Activated B cell treated with CpG ODN at 0.5 μM for 24 hours (primary cell): ENCODE measurements around the gene DPF1. TPM values are rescaled to one million over a fixed set of nuclear protein-coding genes. Genes with fewer than 3 reads are reported as not detected.
A peak's percentile ranks its signal among the peaks of the same experiment; 100 is the strongest.

ENCODE experiments used
- ATAC-seq: fragments of 200-7000 bp; cut with Tn5 transposase; one replicate; pipeline ENCODE4 v1.10.0; 2021; ENCODE audit warnings: low read depth, mild to moderate bottlenecking, moderate library complexity
- CTCF ChIA-PET: fragments of 350-600 bp; sonication (Branson Sonifier 250); formaldehyde crosslinking; loops from one replicate; lab custom pipeline; 2021; ENCODE audit warnings: antibody characterized with exemption; lab: Charles Lee
- POLR2A ChIA-PET: fragments of 350-600 bp; sonication (Branson Sonifier 250); formaldehyde crosslinking; loops from one replicate; lab custom pipeline; 2021; ENCODE audit warnings: antibody characterized with exemption; lab: Charles Lee
- DNase-seq: peaks from one replicate; pipeline ENCODE4 v3.0.0; 2022
- H3K27ac Mint-ChIP-seq: one replicate; pipeline ENCODE4 v1.8.0; 2020; ENCODE audit warnings: mixed read lengths
- H3K27me3 Mint-ChIP-seq: one replicate; pipeline ENCODE4 v1.8.0; 2021; ENCODE audit warnings: mixed read lengths
- H3K36me3 Mint-ChIP-seq: one replicate; pipeline ENCODE4 v1.8.0; 2021; ENCODE audit warnings: low read depth, mixed read lengths
- H3K4me1 Mint-ChIP-seq: one replicate; pipeline ENCODE4 v1.8.0; 2021; ENCODE audit warnings: mixed read lengths
- H3K4me3 Mint-ChIP-seq: one replicate; pipeline ENCODE4 v1.8.0; 2020; ENCODE audit warnings: mild to moderate bottlenecking, mixed read lengths
- H3K9me3 Mint-ChIP-seq: one replicate; pipeline ENCODE4 v1.8.0; 2020; ENCODE audit warnings: mixed read lengths
- CTCF ChIP-seq: fragments of 200-600 bp; IDR thresholded peaks from one replicate; pipeline ENCODE4 v1.8.0; 2022; ENCODE audit warnings: antibody characterized with exemption, mild to moderate bottlenecking
- intact Hi-C: fragments of 100-400 bp; cut with micrococcal nuclease; formaldehyde crosslinking; loops from one replicate; pipeline ENCODE4 v1.15.1; 2024
- total RNA-seq: library from RNA; stranded (reverse); gene quantifications from 2 replicates; pipeline ENCODE4 v1.2.3, GENCODE V29; 2022

The DPF1 gene
- total RNA-seq, 1 donor from 2014 or later: not detected

- CTCF ChIA-PET: interaction anchor here (1.5 to 1.8 kb wide), 2 partner anchors 16 to 383 kb away, joined by 3 to 5 read pairs; no protein-coding TSS in a partner anchor
- TF ChIP-seq CTCF: no peak
- Mint-ChIP-seq H3K27me3 (no peaks in the 10 kb centered on the region), H3K9me3 (no peaks in the 10 kb centered on the region), H3K27ac (peak overlapping the region; percentile 68), H3K4me1 (peaks cover 56% of the 10 kb centered on the region), H3K36me3 (no peaks in the 10 kb centered on the region), H3K4me3 (peak overlapping the region; percentile 62)
- intact Hi-C loops: no loop called here
- POLR2A ChIA-PET: interaction anchor here (1.1 to 5.1 kb wide), 3 partner anchors 14 to 123 kb away, joined by 4 to 42 read pairs (median 5); partner anchors contain the start of genes PSMD8 and SPINT2
- ATAC-seq (no peak), DNase-seq (no peak)
These were observed 27.6 kb upstream of the DPF1 start for GRCh38 chr19:38251564-38252051.

- no peaks in the 10 kb centered on the region for H3K36me3 Mint-ChIP-seq
- TF ChIP-seq CTCF: no peak
- ATAC-seq (no peak), DNase-seq (no peak)
- peak overlapping the region; percentile 62 for H3K4me3 Mint-ChIP-seq
- H3K27me3 Mint-ChIP-seq: no peaks in the 10 kb centered on the region
- no peaks in the 10 kb centered on the region for H3K9me3 Mint-ChIP-seq
- no peak overlapping the region for H3K27ac Mint-ChIP-seq
- peaks cover 58% of the 10 kb centered on the region for H3K4me1 Mint-ChIP-seq
- POLR2A ChIA-PET: interaction anchor here (0.5 to 5.1 kb wide), 3 partner anchors 14 to 124 kb away, joined by 3 to 42 read pairs (median 5); partner anchors contain the start of genes PSMD8 and SPINT2
- CTCF ChIA-PET: interaction anchor here (1.5 to 1.8 kb wide), 2 partner anchors 16 to 384 kb away, joined by 3 to 5 read pairs; no protein-coding TSS in a partner anchor
- intact Hi-C loops: no loop called here
These were observed 27.0 kb upstream of the DPF1 start for GRCh38 chr19:38250821-38251563.

GRCh38 chr19:38250428-38250820 is 26.4 kb upstream of the DPF1 start:
- Mint-ChIP-seq H3K27me3 (no peaks in the 10 kb centered on the region), H3K27ac (no peak overlapping the region), H3K4me1 (peaks cover 58% of the 10 kb centered on the region), H3K36me3 (no peaks in the 10 kb centered on the region), H3K9me3 (no peaks in the 10 kb centered on the region), H3K4me3 (no peak overlapping the region)
- TF ChIP-seq CTCF: no peak
- ATAC-seq: no peak
- intact Hi-C loops: no loop called here
- ChIA-PET CTCF (interaction anchor here (1.5 kb wide), 1 partner anchor 384 kb away, joined by 3 read pairs; no protein-coding TSS in a partner anchor), POLR2A (interaction anchor here (0.6 to 5.1 kb wide), 4 partner anchors 15 to 345 kb away, joined by 3 to 42 read pairs (median 6); partner anchors contain the start of genes PSMD8 and SPINT2)
- DNase-seq: no peak

- Mint-ChIP-seq H3K27ac (no peak overlapping the region), H3K4me1 (peaks cover 48% of the 10 kb centered on the region), H3K36me3 (no peaks in the 10 kb centered on the region), H3K4me3 (no peak overlapping the region), H3K27me3 (no peaks in the 10 kb centered on the region), H3K9me3 (no peaks in the 10 kb centered on the region)
- no peak for DNase-seq
- CTCF ChIA-PET: interaction anchor here (0.6 kb wide), 1 partner anchor 8 kb away, joined by 3 read pairs; no protein-coding TSS in a partner anchor
- ATAC-seq: no peak
- TF ChIP-seq CTCF: no peak
- POLR2A ChIA-PET: interaction anchor here (0.6 kb wide), 1 partner anchor 79 kb away, joined by 3 read pairs; no protein-coding TSS in a partner anchor
- intact Hi-C loops: no loop called here
These were observed 24.4 kb upstream of the DPF1 start for GRCh38 chr19:38248421-38248820.
